Hepatocyte (in vitro differentiated cells): ENCODE data around the gene KIF6.

Source experiments
- EZH2 ChIP-seq: fragments of 200-600 bp; sonication (generic); IDR thresholded peaks from 2 replicates; pipeline ENCODE4 v1.6.1; 2016; ENCODE audit warnings: antibody characterized with exemption, mild to moderate bottlenecking, borderline replicate concordance
- TF ChIP-seq, protein P1 (sequence below): fragments of 200-600 bp; sonication (generic); IDR thresholded peaks from 2 replicates; pipeline ENCODE4 v1.5.1; 2016; ENCODE audit warnings: antibody characterized with exemption, mild to moderate bottlenecking; ENCODE audit not compliant: poor library complexity

DNA sequence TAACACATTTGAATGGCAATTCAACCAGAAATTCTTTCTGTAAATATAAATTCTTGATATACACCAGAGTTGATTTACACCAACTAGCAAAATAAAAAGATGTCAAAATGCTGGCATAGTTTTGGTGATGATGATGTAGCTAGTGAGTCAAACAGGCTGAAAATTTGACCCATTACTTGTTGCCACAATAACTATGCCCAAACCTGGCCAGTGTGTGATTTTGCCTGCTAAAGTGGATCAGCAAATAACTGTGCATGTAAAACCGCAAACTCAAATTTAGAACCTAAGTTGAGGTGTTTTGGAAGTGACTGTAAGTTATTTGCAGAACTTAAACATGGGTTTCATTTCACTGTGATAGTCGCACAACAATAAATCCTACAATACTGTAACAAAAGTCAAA, 125.9 kb downstream of the KIF6 start:
- TF ChIP-seq, protein P1, sequence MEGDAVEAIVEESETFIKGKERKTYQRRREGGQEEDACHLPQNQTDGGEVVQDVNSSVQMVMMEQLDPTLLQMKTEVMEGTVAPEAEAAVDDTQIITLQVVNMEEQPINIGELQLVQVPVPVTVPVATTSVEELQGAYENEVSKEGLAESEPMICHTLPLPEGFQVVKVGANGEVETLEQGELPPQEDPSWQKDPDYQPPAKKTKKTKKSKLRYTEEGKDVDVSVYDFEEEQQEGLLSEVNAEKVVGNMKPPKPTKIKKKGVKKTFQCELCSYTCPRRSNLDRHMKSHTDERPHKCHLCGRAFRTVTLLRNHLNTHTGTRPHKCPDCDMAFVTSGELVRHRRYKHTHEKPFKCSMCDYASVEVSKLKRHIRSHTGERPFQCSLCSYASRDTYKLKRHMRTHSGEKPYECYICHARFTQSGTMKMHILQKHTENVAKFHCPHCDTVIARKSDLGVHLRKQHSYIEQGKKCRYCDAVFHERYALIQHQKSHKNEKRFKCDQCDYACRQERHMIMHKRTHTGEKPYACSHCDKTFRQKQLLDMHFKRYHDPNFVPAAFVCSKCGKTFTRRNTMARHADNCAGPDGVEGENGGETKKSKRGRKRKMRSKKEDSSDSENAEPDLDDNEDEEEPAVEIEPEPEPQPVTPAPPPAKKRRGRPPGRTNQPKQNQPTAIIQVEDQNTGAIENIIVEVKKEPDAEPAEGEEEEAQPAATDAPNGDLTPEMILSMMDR: no peak
- no peak for TF ChIP-seq EZH2
